NCI-H2227 treated with DMSO at 0.1 percent for 48 hours (cell line): Measurements from ENCODE around the gene URM1.

Source experiments
- DNase-seq: peaks from one replicate; lab custom pipeline; 2025; lab: John Stamatoyannopoulos, UW

The URM1 gene

GRCh38 chr9:128385496-128386460, 14.6 kb downstream of the URM1 start:
- no peak for DNase-seq

GRCh38 chr9:128388150-128388549, 17.0 kb downstream of the URM1 start:
- no peak for DNase-seq

- no peak for DNase-seq
Measured at GRCh38 chr9:128389395-128390149, 18.4 kb downstream of the URM1 start.

GRCh38 chr9:128390150-128390812, 19.1 kb downstream of the URM1 start:
- no peak for DNase-seq

GRCh38 chr9:128390813-128391711, 19.9 kb downstream of the URM1 start:
- no peak for DNase-seq

GRCh38 chr9:128391956-128392301, 20.8 kb downstream of the URM1 start:
- DNase-seq: no peak

GRCh38 chr9:128392302-128393144, 21.3 kb downstream of the URM1 start:
- no peak for DNase-seq

GRCh38 chr9:128393145-128393775, 22.1 kb downstream of the URM1 start:
- no peak for DNase-seq

GRCh38 chr9:128393970-128394369, 22.8 kb downstream of the URM1 start:
- DNase-seq: no peak

- DNase-seq: no peak
Measured at GRCh38 chr9:128394379-128395168, 23.4 kb downstream of the URM1 start.

- DNase-seq: no peak
Measured at GRCh38 chr9:128396970-128397613, 25.9 kb downstream of the URM1 start.

- no peak for DNase-seq
Measured at GRCh38 chr9:128397831-128398230, 26.7 kb downstream of the URM1 start.

GRCh38 chr9:128399861-128400260, 28.7 kb downstream of the URM1 start:
- DNase-seq: no peak

GRCh38 chr9:128404560-128404959, 33.4 kb downstream of the URM1 start:
- no peak for DNase-seq

GRCh38 chr9:128405077-128405779, 34.1 kb downstream of the URM1 start:
- DNase-seq: no peak

- no peak for DNase-seq
Measured at GRCh38 chr9:128405780-128406171, 34.6 kb downstream of the URM1 start.

GRCh38 chr9:128406848-128407391, 35.7 kb downstream of the URM1 start:
- no peak for DNase-seq

GRCh38 chr9:128408963-128409431, 37.8 kb downstream of the URM1 start:
- no peak for DNase-seq
